GM19351 (cell line): ENCODE results near the gene SBF1.

Source experiments
- ATAC-seq: cut with Tn5 transposase; IDR thresholded peaks from one replicate; pipeline ENCODE4 v1.9.1; 2021; ENCODE audit warnings: mild to moderate bottlenecking, moderate library complexity; ENCODE audit not compliant: unreplicated experiment

SBF1 gene

GRCh38 chr22:50506611-50507420 is 32.0 kb upstream of the SBF1 start:
- ATAC-seq: no peak

DNA sequence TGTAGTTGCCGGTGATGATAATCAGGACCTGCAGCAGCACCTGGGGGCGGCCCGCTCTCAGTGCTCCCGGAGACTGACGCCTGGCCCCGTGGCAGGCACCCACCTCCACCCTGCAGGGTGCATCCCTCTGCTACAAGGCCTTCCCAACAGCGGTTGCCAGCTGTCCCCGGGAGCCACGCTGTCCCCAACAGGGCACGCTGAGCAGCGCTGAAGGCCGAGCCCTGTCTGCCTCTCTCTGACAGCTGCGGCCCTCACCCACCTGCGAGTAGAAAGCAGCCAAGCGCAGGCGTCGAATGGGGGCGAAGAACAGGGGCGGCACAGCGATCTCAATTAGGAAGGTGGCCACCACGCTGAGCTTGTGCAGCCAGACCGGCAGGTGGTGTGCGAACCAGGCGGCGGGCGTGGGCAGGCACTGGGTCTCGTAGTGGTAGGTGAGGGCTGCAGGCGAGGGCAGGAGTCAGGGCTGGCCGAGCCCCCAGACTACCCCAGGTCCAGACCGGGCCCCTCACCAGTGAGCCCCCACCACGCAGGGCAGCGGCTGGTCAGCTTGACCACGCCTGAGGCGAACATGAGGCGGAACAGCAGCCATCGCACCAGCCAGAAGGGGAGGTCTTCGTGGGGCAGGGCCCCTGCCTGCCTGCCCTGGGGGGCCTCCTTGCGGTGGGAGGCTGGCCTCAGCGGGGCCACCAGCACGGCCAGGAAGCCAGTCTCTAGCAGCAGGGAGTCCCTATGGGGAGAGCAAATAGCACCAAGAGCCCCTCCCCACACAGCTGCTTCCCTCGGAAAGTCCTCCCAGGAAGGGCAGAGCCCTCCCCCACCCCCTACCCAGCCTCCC is 31.2 kb upstream of the SBF1 start:
- ATAC-seq: no peak

GRCh38 chr22:50505276-50505775 is 30.5 kb upstream of the SBF1 start:
- ATAC-seq: no peak

GRCh38 chr22:50504369-50505211 is 29.8 kb upstream of the SBF1 start:
- ATAC-seq: no peak

DNA sequence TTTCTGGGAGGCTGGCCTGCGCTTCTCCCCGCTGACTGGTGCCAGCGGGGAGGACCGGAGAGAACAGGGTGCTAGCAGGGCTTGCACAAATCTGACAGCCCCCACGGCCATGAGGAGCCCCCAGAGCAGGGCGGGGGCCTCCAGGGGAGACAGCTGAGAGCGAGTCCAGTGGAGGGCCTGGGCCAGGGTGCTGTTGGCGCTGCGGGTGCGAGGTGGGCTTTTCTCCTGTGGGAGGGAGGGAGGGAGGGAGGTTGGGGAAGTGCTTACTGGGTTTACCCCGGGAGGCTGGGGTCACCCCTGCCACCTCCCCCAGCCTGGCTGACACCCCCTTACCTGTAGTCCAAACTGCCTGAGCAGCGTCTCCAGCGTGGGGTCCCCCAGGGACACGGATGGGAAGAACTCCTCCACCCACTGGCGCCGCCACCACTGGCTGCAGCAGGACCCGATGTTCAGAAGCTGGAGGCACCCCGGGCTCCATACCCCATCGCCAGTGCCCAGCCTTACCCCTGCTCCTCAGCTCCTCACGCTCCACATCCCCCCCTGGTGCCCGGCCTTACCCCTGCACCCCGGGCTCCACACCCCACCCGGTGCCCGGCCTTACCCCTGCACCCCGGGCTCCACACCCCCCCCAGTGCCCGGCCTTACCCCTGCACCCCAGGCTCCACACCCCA is 28.8 kb upstream of the SBF1 start:
- no peak for ATAC-seq

DNA sequence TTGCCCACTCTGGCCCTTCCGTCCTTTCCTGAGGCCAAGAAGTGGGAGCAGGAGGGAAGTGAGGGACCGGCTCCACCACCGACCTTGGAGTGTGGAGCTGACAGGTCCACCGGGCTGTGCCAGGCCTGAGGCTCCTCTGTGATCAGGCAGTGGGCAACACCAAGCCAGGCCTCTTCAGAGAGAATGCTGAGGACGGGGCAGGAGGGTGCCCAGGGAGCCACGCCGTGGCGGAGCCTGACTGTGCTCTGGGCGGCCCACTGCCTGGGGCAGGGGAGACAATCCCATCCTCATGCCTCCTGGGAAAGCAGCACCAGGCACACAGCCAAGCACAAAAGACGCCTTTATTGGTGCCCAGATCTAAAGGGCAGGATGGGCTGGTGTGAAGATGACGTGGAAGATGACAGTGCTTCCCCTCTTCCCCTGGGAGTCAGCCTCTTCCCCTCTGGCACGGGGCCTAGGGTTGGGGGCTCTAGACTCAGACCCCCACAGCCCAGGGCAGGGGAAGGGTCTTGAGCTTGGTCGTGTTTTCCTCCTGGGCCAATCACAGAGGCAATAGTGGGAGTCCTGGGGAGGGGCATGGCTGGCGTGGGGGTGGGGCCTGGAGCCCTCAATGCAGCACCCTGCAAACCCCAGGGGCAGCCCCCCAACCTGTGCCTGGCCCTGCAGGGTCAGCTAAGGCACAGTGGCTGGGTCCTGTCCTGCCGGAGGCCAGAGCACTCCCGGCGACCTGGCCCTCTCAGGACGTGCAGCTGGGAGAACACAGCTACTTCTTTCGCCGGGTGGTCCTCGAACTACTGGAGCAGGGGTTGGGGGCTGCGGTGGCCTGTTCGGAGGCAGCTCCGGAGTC is 28.0 kb upstream of the SBF1 start:
- no peak for ATAC-seq

GRCh38 chr22:50502096-50502495 is 27.3 kb upstream of the SBF1 start:
- ATAC-seq: no peak

GRCh38 chr22:50500452-50500851 is 25.6 kb upstream of the SBF1 start:
- no peak for ATAC-seq

DNA sequence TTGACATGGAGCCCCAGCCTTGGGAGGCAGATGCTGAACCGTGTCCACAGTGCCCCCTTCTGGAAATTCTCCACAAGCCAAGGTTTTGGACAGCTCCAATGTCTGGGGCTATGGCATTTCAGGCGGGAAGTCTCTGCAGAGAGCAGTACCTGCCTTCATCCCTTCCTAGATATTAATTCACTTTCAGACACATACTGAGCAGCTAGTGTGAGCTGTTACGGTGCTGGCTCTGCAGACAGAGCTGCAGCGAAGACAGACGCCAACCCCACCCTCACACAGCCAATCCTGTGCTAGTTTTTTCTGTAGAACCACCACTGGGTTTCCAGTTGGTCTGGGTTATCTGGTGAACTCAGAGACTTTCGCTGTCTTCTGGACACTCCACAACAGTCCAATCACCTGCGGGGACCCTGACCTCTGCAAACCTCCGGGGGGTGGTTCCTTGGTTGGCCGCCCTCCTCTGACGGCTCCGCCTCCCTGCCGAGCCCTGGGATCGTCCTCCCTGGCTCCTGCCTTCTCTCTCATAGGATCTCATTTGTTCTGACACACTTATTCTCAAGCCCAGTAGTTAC is 23.6 kb upstream of the SBF1 start:
- no peak for ATAC-seq

DNA sequence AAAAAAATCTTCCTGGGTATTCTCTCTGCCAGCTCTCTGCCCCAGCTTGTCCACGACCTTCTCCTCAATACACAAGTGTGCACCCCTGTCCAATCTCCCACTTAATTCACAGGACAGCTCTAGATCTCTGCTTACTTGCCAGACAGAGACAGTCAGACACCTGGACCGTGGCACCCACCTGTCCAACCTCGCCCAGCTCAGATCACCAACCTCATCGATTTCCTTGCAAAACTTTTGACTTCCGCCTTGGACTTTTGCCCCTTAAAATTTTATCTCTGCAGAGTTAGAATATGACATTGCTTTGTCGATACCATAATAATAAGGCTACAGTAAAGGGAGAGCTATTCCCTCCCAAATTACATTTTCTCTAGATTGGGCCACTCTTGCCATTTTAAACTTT is 22.3 kb upstream of the SBF1 start:
- no peak for ATAC-seq

DNA sequence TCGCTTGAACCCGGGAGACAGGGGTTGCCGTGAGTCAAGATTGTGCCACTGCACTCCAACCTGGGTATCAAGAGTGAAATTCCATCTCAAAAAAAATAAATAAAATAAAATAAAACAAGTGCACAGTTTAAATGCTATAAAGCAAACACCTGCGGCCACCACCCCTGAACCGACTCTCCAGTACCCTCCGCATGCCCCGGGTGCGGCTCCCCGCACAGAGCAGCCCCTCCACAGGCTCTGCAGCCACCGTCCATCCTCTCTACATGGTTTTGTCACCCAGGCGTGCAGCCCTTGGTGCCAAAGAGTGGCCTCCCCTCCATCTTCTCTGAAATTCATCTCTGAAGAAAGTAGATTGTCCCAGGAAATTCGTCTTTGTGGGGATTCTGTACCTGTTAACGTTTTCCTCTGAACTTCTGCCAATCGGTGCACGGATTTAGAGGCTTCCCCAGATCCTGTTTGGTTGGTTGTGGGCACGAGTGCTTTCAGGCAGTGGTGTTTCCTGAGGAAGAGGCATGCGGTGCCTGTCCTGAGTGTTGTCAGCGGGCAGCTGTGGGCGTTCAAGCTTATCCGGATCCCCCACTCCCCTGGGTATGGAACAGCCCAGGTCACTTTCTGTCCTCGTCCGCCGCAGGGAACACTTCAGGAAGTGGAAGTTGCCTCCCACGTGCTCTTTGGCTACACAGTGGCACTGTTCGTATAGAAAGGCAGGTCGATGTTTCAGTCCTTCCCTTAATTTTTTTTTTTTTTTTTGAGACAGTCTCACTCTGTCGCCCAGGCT is 15.9 kb upstream of the SBF1 start:
- no peak for ATAC-seq

- no peak for ATAC-seq
Observed at GRCh38 chr22:50489363-50490243, 14.8 kb upstream of the SBF1 start.

DNA sequence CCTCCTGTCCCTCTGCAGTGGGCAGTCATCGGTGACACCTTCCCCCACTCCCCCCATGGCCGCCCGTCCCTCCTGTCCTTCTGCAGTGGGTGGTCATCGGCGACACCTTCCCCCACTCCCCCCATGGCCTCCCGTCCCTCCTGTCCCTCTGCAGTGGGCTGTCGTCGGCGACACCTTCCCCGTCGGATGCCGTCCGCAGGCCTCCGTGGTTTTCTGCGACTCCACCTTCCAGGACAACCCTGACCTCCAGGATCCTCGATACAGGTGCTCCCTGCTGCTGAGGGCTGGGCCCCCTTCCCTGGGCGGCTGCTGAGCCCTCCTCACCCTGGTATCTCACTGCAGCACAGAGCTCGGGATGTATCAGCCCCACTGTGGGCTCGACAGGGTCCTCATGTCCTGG is 14.1 kb upstream of the SBF1 start:
- no peak for ATAC-seq

DNA sequence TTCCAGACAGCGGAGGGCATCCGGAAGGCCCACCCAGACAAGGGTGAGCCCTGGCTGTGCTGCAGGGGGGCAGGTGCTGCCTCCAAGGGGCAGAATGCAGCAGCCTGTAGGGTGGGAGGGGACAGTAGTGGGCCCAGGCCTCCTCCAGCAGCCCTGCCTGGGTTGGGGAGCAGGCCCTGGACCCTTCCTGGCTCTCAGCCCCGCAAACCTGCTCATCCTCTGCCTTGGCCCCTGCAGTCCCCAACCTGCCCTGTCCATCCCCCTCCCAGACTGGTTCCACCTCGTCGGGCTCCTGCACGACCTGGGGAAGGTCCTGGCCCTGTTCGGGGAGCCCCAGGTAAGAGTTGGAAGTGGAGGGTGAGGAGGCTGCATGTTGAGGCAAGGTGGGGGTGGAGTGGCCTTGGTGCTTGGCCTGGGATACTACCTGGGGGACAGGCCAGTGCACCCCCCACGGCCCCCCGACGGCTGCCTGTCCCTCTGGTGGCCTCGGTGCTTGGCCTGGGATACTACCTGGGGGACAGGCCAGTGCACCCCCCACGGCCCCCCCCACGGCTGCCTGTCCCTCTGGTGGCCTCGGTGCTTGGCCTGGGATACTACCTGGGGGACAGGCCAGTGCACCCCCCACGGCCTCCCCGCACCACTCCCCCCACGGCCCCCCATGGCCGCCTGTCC is 13.3 kb upstream of the SBF1 start:
- no peak for ATAC-seq

- no peak for ATAC-seq
Observed at GRCh38 chr22:50487290-50488005, 12.6 kb upstream of the SBF1 start.

GRCh38 chr22:50486561-50487289 is 11.9 kb upstream of the SBF1 start, which contains the start of gene MIOX:
TSS of gene MIOX (plus strand) at chr22:50486859. CDS start at chr22:50486898, 39 bp downstream.
- ATAC-seq: no peak
